NCI-H524 (cell line): ENCODE measurements around the gene SIRT1.
"Not testable (repeated sequence)": the region's sequence is repeated elsewhere in the genome, so short reads cannot be mapped to it uniquely, and the experiment has no call there.

Experiments used
- DNase-seq, 2 experiments: peaks; one replicate each; lab custom pipeline; 2025; lab: John Stamatoyannopoulos, UW

Gene SIRT1

DNA sequence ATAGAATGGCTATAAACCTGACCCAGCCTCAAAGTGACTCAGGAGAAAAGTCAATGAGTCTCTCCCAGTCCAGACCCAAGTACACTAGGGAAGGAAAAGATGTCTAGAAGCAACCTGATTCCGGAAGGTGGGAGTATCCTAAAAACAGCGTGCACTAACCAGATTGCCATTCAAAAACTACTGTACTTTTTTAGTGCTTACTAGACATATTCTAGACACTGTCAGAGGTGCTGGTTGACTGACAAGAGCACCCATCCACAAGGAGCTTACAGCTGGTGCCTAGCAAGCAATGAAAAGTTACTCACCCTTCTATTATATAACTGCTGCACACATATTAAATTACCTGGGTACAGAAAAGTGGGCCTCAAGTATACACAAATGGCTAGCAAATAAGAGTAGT, 81.0 kb downstream of the SIRT1 start:
- DNase-seq: no peak

DNA sequence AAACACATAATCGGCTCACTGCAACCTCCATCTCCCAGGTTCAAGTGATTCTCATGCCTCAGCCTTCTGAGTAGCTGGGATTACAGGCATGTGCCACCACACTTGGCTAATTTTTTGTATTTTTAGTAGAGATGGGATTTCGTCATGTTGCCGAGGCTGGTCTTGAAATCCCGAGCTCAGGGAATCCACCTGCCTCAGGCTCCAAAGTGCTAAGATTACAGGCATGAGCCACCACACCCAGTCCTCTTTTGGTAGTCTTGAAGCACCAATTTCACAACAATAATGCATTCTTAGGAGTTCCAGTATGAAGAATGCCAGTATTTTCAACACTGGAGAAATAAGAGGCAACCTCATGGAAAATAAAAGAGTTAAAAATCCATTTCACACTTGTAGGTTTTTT, 81.6 kb downstream of the SIRT1 start:
- DNase-seq: not testable (repeated sequence)
